HepG2 (cell line): ENCODE measurements around the gene ATP8B1. TPM values are rescaled to one million over a fixed set of nuclear protein-coding genes. Genes with fewer than 3 reads are reported as not detected.

Experiments used
- FOXP1 ChIP-seq, 2 experiments: fragments of 450-650 bp in 1 of 2; IDR thresholded peaks; 2 replicates each; pipeline ENCODE4 v1.6.1; 2017 to 2018; ENCODE audit warnings: antibody characterized with exemption in 1 of 2
- HIC2 ChIP-seq: sonication (generic); formaldehyde crosslinking; IDR thresholded peaks from 2 replicates; pipeline ENCODE4 v1.9.0; 2022; ENCODE audit warnings: low read depth, missing genetic modification reagents
- KDM3A ChIP-seq: IDR thresholded peaks from 2 replicates; pipeline ENCODE4 v1.6.1; 2018; ENCODE audit warnings: low read depth, missing compliant biosample characterization
- LBX2 ChIP-seq: sonication (generic); formaldehyde crosslinking; IDR thresholded peaks from 2 replicates; pipeline ENCODE4 v1.5.0; 2020; ENCODE audit warnings: missing genetic modification reagents, mild to moderate bottlenecking, borderline replicate concordance
- MEF2D ChIP-seq: sonication (generic); formaldehyde crosslinking; IDR thresholded peaks from 2 replicates; pipeline ENCODE4 v1.5.1; 2020; ENCODE audit warnings: mild to moderate bottlenecking, missing genetic modification reagents
- MXD4 ChIP-seq: IDR thresholded peaks from 2 replicates; pipeline ENCODE4 v1.6.1; 2016; ENCODE audit warnings: mild to moderate bottlenecking, missing biosample characterization, missing genetic modification reagents
- PRDM10 ChIP-seq: sonication (generic); formaldehyde crosslinking; IDR thresholded peaks from 2 replicates; pipeline ENCODE4 v1.4.0; 2020; ENCODE audit warnings: low read depth, missing genetic modification reagents
- RNF219 ChIP-seq: sonication (generic); formaldehyde crosslinking; IDR thresholded peaks from 2 replicates; pipeline ENCODE4 v1.5.0; 2020; ENCODE audit warnings: mild to moderate bottlenecking, missing genetic modification reagents
- SNAPC2 ChIP-seq: sonication (generic); formaldehyde crosslinking; IDR thresholded peaks from 2 replicates; pipeline ENCODE4 v1.8.1; 2022; ENCODE audit warnings: mild to moderate bottlenecking, missing genetic modification reagents
- SOX6 ChIP-seq, 2 experiments: fragments of 450-650 bp in 1 of 2; sonication (generic) in 1 of 2; formaldehyde crosslinking in 1 of 2; IDR thresholded peaks; 2 replicates each; pipeline versions ENCODE4 v1.4.0 to v1.6.1; 2017 to 2020; ENCODE audit warnings: antibody characterized with exemption in 1 of 2, mild to moderate bottlenecking in 1 of 2, missing genetic modification reagents in 1 of 2
- XRCC5 ChIP-seq: fragments of 200-400 bp; formaldehyde crosslinking; optimal IDR thresholded peaks from 2 replicates; pipeline ENCODE3; 2017; ENCODE audit warnings: mild to moderate bottlenecking, low read length
- ZBTB37 ChIP-seq: sonication (generic); formaldehyde crosslinking; IDR thresholded peaks from 2 replicates; pipeline ENCODE4 v1.4.0; 2020; ENCODE audit warnings: mild to moderate bottlenecking, missing genetic modification reagents
- ZEB1 ChIP-seq: IDR thresholded peaks from 2 replicates; pipeline ENCODE4 v1.6.1; 2012; ENCODE audit warnings: mild to moderate bottlenecking, low read depth, inconsistent platforms; ENCODE audit not compliant: insufficient replicate concordance
- ZNF367 ChIP-seq: sonication (generic); formaldehyde crosslinking; IDR thresholded peaks from 2 replicates; pipeline ENCODE4 v1.4.0; 2020; ENCODE audit warnings: missing genetic modification reagents, borderline replicate concordance
- ZNF484 ChIP-seq: sonication (generic); formaldehyde crosslinking; IDR thresholded peaks from 2 replicates; pipeline ENCODE4 v1.5.1; 2020; ENCODE audit warnings: mild to moderate bottlenecking, low read depth, missing genetic modification reagents, borderline replicate concordance
- ZNF614 ChIP-seq: IDR thresholded peaks from 2 replicates; pipeline ENCODE4 v1.6.1; 2018; ENCODE audit warnings: missing biosample characterization, missing genetic modification reagents, inconsistent platforms, borderline replicate concordance
- ZNF615 ChIP-seq: sonication (generic); formaldehyde crosslinking; IDR thresholded peaks from 2 replicates; pipeline ENCODE4 v1.5.0; 2020; ENCODE audit warnings: mild to moderate bottlenecking, missing genetic modification reagents, borderline replicate concordance
- ZNF672 ChIP-seq: sonication (generic); formaldehyde crosslinking; IDR thresholded peaks from 2 replicates; pipeline ENCODE4 v1.8.1; 2022; ENCODE audit warnings: missing genetic modification reagents
- ZZZ3 ChIP-seq: sonication (generic); formaldehyde crosslinking; IDR thresholded peaks from 2 replicates; pipeline ENCODE4 v1.4.0; 2020; ENCODE audit warnings: missing genetic modification reagents, mild to moderate bottlenecking, borderline replicate concordance
- polyA plus RNA-seq, 8 experiments: library from polyadenylated mRNA; depleted of rRNA in 3 of 8; stranded (reverse) in 7 of 8; unstranded in 1 of 8; fragments of >200 nt; fragmentation: Illumina TruSeq in 4 of 8; extraction: Trizol in 4 of 8; gene quantifications; 2 replicates each; pipeline versions ENCODE4 v1.2.1 to v1.2.3, GENCODE V29; 2011 to 2016; ENCODE audit warnings: low read depth in 4 of 8, missing spikeins in 1 of 8, mixed read lengths in 1 of 8; ENCODE audit not compliant: insufficient read depth in 1 of 8
- total RNA-seq, 5 experiments: library from RNA; depleted of rRNA; stranded (reverse); fragments of >200 nt; fragmentation: Illumina TruSeq; extraction: Trizol; gene quantifications; 2 replicates each; pipeline ENCODE4 v1.2.3, GENCODE V29; 2016; ENCODE audit warnings: low read depth in 1 of 5

Gene ATP8B1
- total and polyA plus RNA-seq, 2 of the 13 experiments (the other 11 are each of a cell fraction or from before 2014, with no cell fraction given) = 2.8 to 4.0 TPM

- no peak for TF ChIP-seq HIC2 (CRISPR knock-in tag)
- no peak for TF ChIP-seq ZEB1
- TF ChIP-seq ZNF484 (CRISPR knock-in tag) = no peak
- TF ChIP-seq MXD4 (CRISPR knock-in tag) = no peak
- peak; percentile 40 for TF ChIP-seq XRCC5
- no peak for TF ChIP-seq KDM3A (CRISPR knock-in tag)
- no peak for TF ChIP-seq ZBTB37
- no peak for TF ChIP-seq RNF219 (CRISPR knock-in tag)
- no peak for TF ChIP-seq ZNF672
- no peak for TF ChIP-seq ZNF615 (CRISPR knock-in tag)
- no peak for TF ChIP-seq FOXP1 (IDR thresholded peaks at IDR 0.05)
- no peak for TF ChIP-seq FOXP1 (CRISPR knock-in tag; IDR thresholded peaks at IDR 0.05)
- TF ChIP-seq PRDM10 (CRISPR knock-in tag) = no peak
- TF ChIP-seq LBX2 (CRISPR knock-in tag) = no peak
- TF ChIP-seq SNAPC2 (CRISPR knock-in tag) = no peak
- TF ChIP-seq ZNF367 (CRISPR knock-in tag) = no peak
- no peak for TF ChIP-seq MEF2D (CRISPR knock-in tag)
- no peak for TF ChIP-seq ZNF614 (CRISPR knock-in tag)
- TF ChIP-seq ZZZ3 (CRISPR knock-in tag) = no peak
- no peak for TF ChIP-seq SOX6 (IDR thresholded peaks at IDR 0.05)
- TF ChIP-seq SOX6 (CRISPR knock-in tag; IDR thresholded peaks at IDR 0.05) = peak; percentile 19; the same call in 1 of the 2 replicates
Observed at GRCh38 chr18:57784034-57784800, 18.9 kb downstream of the ATP8B1 start (continued).
